Cardiac muscle cell (in vitro differentiated cells and primary cell): ENCODE data around the gene RPL26. TPM values are rescaled to one million over a fixed set of nuclear protein-coding genes. Genes with fewer than 3 reads are reported as not detected.

Experiments used
- DNase-seq, 2 donors: peaks; one replicate each; pipeline versions ENCODE4 v3.0.0 to v3.0.0-alpha.2; 2010 to 2017; ENCODE audit warnings: low read depth in 1 of 2, low spot score in 1 of 2
- H3K27ac ChIP-seq: fragments of 200-600 bp; sonication (generic); 2 replicates; pipeline ENCODE4 v1.5.1; 2016
- H3K27me3 ChIP-seq: fragments of 200-600 bp; sonication (generic); 2 replicates; pipeline ENCODE4 v1.6.0; 2016; ENCODE audit warnings: control low read depth
- H3K36me3 ChIP-seq: fragments of 200-600 bp; sonication (generic); 2 replicates; pipeline ENCODE4 v1.5.1; 2016; ENCODE audit warnings: control low read depth
- H3K4me1 ChIP-seq: fragments of 200-600 bp; sonication (generic); 2 replicates; pipeline ENCODE4 v1.8.1; 2017; ENCODE audit warnings: low read depth, mild to moderate bottlenecking, mixed run types
- H3K4me3 ChIP-seq: fragments of 200-600 bp; sonication (generic); 2 replicates; pipeline ENCODE4 v1.5.1; 2016; ENCODE audit warnings: mild to moderate bottlenecking
- H3K9me3 ChIP-seq: fragments of 200-600 bp; sonication (generic); 2 replicates; pipeline ENCODE4 v1.5.1; 2017; ENCODE audit warnings: low read depth, mild to moderate bottlenecking, control low read depth
- CTCF ChIP-seq: IDR thresholded peaks from 2 replicates; pipeline ENCODE4 v1.5.1; 2012; ENCODE audit warnings: low read depth, mild to moderate bottlenecking, low read length
- polyA plus RNA-seq: library from polyadenylated mRNA; unstranded; fragments of >200 nt; fragmentation: Nextera tagmentation; extraction: Ambion mirVana; gene quantifications from 2 replicates; pipeline ENCODE4 v1.2.1, GENCODE V29; 2016
- total RNA-seq: library from RNA; depleted of rRNA; stranded (reverse); fragments of >200 nt; gene quantifications from 2 replicates; pipeline ENCODE4 v1.2.3, GENCODE V29; 2016

RPL26 gene
- total and polyA plus RNA-seq, 2 experiments from 2014 or later = 486 to 3,276 TPM

DNA sequence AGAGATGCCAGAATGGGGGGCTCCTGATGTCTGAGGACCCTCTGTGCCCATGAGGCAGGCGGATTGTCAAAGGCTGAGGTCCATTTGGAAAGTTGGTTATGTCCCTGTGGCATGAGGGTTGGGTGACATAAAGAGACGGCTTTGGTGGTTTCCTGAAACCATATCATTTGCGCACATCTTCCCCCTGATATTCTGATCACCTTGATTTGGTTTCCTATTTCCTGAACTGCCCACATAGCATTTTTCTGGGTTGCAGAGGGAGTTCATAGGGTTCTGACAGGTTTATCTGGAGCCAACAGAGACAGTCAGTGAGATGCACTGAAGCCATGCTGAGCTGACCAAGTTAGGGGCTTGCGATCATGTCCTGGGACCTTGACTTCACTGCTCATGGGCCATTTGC is 30.3 kb upstream of the RPL26 start:
- Histone ChIP-seq H3K4me1 (no peaks in the 10 kb centered on the region), H3K9me3 (no peaks in the 10 kb centered on the region), H3K27me3 (no peaks in the 10 kb centered on the region), H3K36me3 (no peaks in the 10 kb centered on the region), H3K27ac (no peak overlapping the region), H3K4me3 (no peak overlapping the region)
- DNase-seq = no peak
- no peak for TF ChIP-seq CTCF

DNA sequence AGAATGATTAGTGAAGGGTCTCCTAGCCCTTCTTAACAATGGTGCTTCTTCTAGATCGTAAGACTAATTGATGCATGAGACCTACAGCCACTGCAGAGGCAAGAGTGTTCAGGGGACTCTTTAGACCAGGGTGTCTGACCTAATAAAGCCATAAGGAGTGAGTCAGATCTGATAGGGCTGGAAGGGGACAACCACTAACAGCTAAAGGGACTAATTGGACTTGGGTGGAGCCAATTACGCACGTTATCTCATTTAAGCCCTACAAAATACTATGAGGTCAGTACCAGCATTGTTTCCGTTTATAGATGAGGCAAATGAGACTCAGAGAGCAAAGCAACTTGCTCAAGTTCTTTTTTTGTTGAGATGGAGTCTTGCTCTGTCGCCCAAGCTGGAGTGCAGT is 29.1 kb upstream of the RPL26 start:
- no peaks in the 10 kb centered on the region for H3K27me3 ChIP-seq
- no peak overlapping the region for H3K4me3 ChIP-seq
- H3K27ac ChIP-seq = no peak overlapping the region
- H3K36me3 ChIP-seq = no peaks in the 10 kb centered on the region
- no peak for TF ChIP-seq CTCF
- H3K9me3 ChIP-seq = no peaks in the 10 kb centered on the region
- no peaks in the 10 kb centered on the region for H3K4me1 ChIP-seq
- no peak for DNase-seq

- H3K4me1 ChIP-seq = no peaks in the 10 kb centered on the region
- TF ChIP-seq CTCF = no peak
- no peaks in the 10 kb centered on the region for H3K9me3 ChIP-seq
- H3K27ac ChIP-seq = no peak overlapping the region
- no peaks in the 10 kb centered on the region for H3K27me3 ChIP-seq
- DNase-seq = no peak
- H3K4me3 ChIP-seq = no peak overlapping the region
- no peaks in the 10 kb centered on the region for H3K36me3 ChIP-seq
These were observed 27.9 kb upstream of the RPL26 start for GRCh38 chr17:8410883-8411238.

DNA sequence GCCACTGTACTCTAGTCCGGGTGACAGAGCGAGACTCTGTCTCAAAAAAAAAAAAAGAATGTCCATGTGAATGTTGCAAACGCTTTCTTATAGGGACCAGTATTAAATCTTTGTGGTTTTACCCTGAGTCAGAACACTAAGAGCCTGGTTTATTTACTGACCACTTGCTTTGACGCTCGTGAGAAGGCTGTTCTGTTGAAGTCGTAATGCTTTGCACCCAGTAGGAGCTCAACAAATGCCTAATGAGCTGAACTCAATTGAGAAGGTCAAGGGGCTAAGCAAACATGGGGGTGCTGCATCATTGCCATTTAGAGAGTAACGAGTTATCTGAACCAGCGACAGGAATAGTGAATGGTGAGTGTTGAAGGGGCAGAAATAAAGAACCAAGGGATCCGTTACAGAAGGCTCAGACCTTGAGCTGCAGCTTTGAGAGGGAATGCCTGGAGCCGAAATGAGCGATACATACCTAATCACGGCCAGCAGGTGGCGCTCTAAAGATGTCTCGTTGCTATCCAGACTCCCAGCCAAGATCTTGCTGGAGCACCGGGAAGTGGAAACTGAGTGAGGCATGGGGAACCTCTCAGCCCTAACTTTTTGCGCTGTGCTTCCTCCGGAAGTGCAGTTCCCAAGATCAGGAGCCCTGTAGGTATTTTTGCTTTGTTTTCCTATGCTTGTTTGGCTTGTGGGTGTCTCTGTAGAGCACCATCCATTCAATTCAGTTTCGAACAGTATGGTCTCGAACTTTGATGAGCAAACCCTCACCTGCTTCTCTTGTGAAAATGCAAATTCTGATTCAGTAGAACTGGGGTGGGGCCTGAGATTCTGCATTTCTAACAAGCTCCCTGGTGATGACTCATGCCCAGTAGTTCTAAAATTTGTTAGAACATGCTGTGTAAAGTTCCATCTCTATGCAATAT is 27.2 kb upstream of the RPL26 start:
- Histone ChIP-seq H3K27me3 (no peaks in the 10 kb centered on the region), H3K4me3 (no peak overlapping the region), H3K4me1 (no peaks in the 10 kb centered on the region), H3K27ac (peak overlapping the region; percentile 15), H3K36me3 (no peaks in the 10 kb centered on the region), H3K9me3 (no peaks in the 10 kb centered on the region)
- DNase-seq = peak; percentile 93 to 94
- peak; percentile 83 for TF ChIP-seq CTCF

- no peak overlapping the region for H3K27ac ChIP-seq
- H3K4me1 ChIP-seq = no peaks in the 10 kb centered on the region
- no peaks in the 10 kb centered on the region for H3K36me3 ChIP-seq
- no peak for TF ChIP-seq CTCF
- no peaks in the 10 kb centered on the region for H3K27me3 ChIP-seq
- H3K4me3 ChIP-seq = no peak overlapping the region
- DNase-seq = no peak
- no peaks in the 10 kb centered on the region for H3K9me3 ChIP-seq
These were observed 25.4 kb upstream of the RPL26 start for GRCh38 chr17:8408371-8408770.
